SK-N-MC (cell line): Measurements from ENCODE around the gene XIRP1.

Experiments
- DNase-seq: peaks from one replicate; pipeline ENCODE4 v3.0.0-alpha.2; 2011; ENCODE audit warnings: low read depth, low spot score
- H3K27ac ChIP-seq: fragments of 200-600 bp; sonication (generic); 2 replicates; pipeline ENCODE4 v1.5.1; 2016; ENCODE audit warnings: mixed run types
- H3K36me3 ChIP-seq: fragments of 200-600 bp; sonication (generic); 2 replicates; pipeline ENCODE4 v1.6.1; 2017; ENCODE audit warnings: antibody characterized with exemption, low read length, mixed read lengths; ENCODE audit not compliant: insufficient read depth
- H3K4me3 ChIP-seq: fragments of 200-600 bp; sonication (generic); 2 replicates; pipeline ENCODE4 v1.5.1; 2016
- H3K9ac ChIP-seq: fragments of 200-600 bp; sonication (generic); 2 replicates; pipeline ENCODE4 v1.8.0; 2017; ENCODE audit warnings: mixed run types, mixed read lengths; ENCODE audit not compliant: insufficient read length
- H3K9me3 ChIP-seq: fragments of 200-600 bp; sonication (generic); 2 replicates; pipeline ENCODE4 v1.6.1; 2017; ENCODE audit warnings: low read depth, mild to moderate bottlenecking, antibody characterized with exemption, low read length, moderate library complexity, mixed read lengths
- EZH2 ChIP-seq: fragments of 200-600 bp; sonication (generic); IDR thresholded peaks from one replicate; pipeline ENCODE4 v1.6.1; 2017; ENCODE audit warnings: antibody characterized with exemption
- FOXP2 ChIP-seq: optimal IDR thresholded peaks from 2 replicates; pipeline ENCODE3; 2011; ENCODE audit warnings: mild to moderate bottlenecking, moderate library complexity; ENCODE audit not compliant: insufficient read depth; ENCODE audit errors: extremely low read length, control extremely low read depth
- POLR2AphosphoS5 ChIP-seq: IDR thresholded peaks from 2 replicates; pipeline ENCODE4 v1.6.1; 2012; ENCODE audit warnings: mild to moderate bottlenecking, low read depth, low read length, borderline replicate concordance

Gene XIRP1

DNA sequence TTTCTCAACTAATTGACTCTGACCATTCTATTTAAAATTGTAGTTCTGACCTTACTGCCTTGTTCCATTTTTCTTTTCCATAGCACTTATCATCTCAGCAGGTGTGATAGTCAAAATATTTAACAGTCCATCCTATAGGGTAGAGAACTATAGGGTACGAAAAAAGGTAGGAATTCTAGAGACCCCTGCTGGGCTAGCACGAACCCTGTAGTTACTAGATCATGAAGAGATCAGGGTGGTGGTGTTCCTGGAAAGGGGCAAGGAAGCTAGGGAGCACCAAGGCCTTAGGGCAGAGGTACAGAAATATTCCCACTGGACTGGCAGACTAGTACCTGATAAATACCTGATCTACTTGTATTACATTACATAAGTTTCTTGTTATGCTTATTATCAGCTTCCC, 31.9 kb upstream of the XIRP1 start:
- H3K36me3 ChIP-seq: no peaks in the 10 kb centered on the region
- H3K9ac ChIP-seq: no peak overlapping the region
- H3K4me3 ChIP-seq: no peak overlapping the region
- no peak overlapping the region for H3K27ac ChIP-seq
- TF ChIP-seq POLR2AphosphoS5: no peak
- no peak for TF ChIP-seq EZH2
- TF ChIP-seq FOXP2: no peak
- no peak for DNase-seq
- no peaks in the 10 kb centered on the region for H3K9me3 ChIP-seq

DNA sequence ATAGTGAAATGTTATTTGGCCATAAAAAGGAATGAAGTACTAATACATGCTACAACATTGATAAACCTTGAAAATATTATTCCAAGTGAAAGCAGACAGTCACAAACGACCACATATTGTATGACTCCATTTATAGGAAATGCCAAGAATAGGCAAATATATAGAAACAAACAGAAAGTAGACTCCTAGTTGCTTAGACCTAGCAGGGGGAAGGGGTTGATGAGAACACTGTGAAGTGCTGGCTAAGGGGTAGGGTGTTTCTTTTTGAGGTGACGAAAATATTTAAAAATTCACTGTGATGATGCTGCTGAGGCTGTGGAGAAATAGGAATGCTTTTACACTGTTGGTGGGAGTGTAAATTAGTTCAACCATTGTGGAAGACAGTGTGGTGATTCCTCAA, 30.5 kb upstream of the XIRP1 start:
- Histone ChIP-seq H3K36me3 (no peaks in the 10 kb centered on the region), H3K9me3 (no peaks in the 10 kb centered on the region), H3K9ac (no peak overlapping the region), H3K27ac (no peak overlapping the region), H3K4me3 (no peak overlapping the region)
- DNase-seq: no peak
- no peak for TF ChIP-seq FOXP2
- TF ChIP-seq EZH2: no peak
- TF ChIP-seq POLR2AphosphoS5: no peak

GRCh38 chr3:39222462-39222861, 30.1 kb upstream of the XIRP1 start:
- H3K27ac ChIP-seq: no peak overlapping the region
- TF ChIP-seq POLR2AphosphoS5 (no peak), FOXP2 (no peak), EZH2 (no peak)
- no peaks in the 10 kb centered on the region for H3K9me3 ChIP-seq
- no peak overlapping the region for H3K9ac ChIP-seq
- no peak overlapping the region for H3K4me3 ChIP-seq
- H3K36me3 ChIP-seq: no peaks in the 10 kb centered on the region
- no peak for DNase-seq

GRCh38 chr3:39221141-39221530, 28.7 kb upstream of the XIRP1 start:
- Histone ChIP-seq H3K4me3 (no peak overlapping the region), H3K36me3 (no peaks in the 10 kb centered on the region), H3K9me3 (no peaks in the 10 kb centered on the region), H3K9ac (no peak overlapping the region), H3K27ac (no peak overlapping the region)
- TF ChIP-seq EZH2: no peak
- TF ChIP-seq POLR2AphosphoS5: no peak
- no peak for TF ChIP-seq FOXP2
- DNase-seq: no peak

GRCh38 chr3:39220407-39221140, 28.2 kb upstream of the XIRP1 start:
- H3K9ac ChIP-seq: no peak overlapping the region
- no peaks in the 10 kb centered on the region for H3K9me3 ChIP-seq
- H3K27ac ChIP-seq: no peak overlapping the region
- no peaks in the 10 kb centered on the region for H3K36me3 ChIP-seq
- no peak for DNase-seq
- TF ChIP-seq POLR2AphosphoS5 (no peak), EZH2 (no peak), FOXP2 (no peak)
- H3K4me3 ChIP-seq: no peak overlapping the region

GRCh38 chr3:39219702-39220101, 27.3 kb upstream of the XIRP1 start:
- H3K9me3 ChIP-seq: no peaks in the 10 kb centered on the region
- TF ChIP-seq FOXP2 (no peak), POLR2AphosphoS5 (no peak), EZH2 (no peak)
- DNase-seq: no peak
- H3K4me3 ChIP-seq: no peak overlapping the region
- H3K36me3 ChIP-seq: no peaks in the 10 kb centered on the region
- H3K9ac ChIP-seq: no peak overlapping the region
- H3K27ac ChIP-seq: no peak overlapping the region

- Histone ChIP-seq H3K36me3 (no peaks in the 10 kb centered on the region), H3K9me3 (no peaks in the 10 kb centered on the region), H3K4me3 (no peak overlapping the region), H3K9ac (no peak overlapping the region), H3K27ac (no peak overlapping the region)
- TF ChIP-seq EZH2 (no peak), POLR2AphosphoS5 (no peak), FOXP2 (no peak)
- no peak for DNase-seq
These were observed 23.9 kb upstream of the XIRP1 start for GRCh38 chr3:39216176-39216790.

GRCh38 chr3:39213613-39214012, 21.2 kb upstream of the XIRP1 start:
- no peak overlapping the region for H3K27ac ChIP-seq
- TF ChIP-seq POLR2AphosphoS5 (no peak), EZH2 (no peak), FOXP2 (no peak)
- DNase-seq: no peak
- no peaks in the 10 kb centered on the region for H3K9me3 ChIP-seq
- no peaks in the 10 kb centered on the region for H3K36me3 ChIP-seq
- no peak overlapping the region for H3K9ac ChIP-seq
- H3K4me3 ChIP-seq: no peak overlapping the region
